ENCODE results near the gene NDUFV1. TPM values are rescaled to one million over a fixed set of nuclear protein-coding genes. Genes with fewer than 3 reads are reported as not detected.
"Not testable (repeated sequence)": the region's sequence is repeated elsewhere in the genome, so short reads cannot be mapped to it uniquely, and the experiment has no call there.

The NDUFV1 gene
- polyA plus RNA-seq, 12 donors, result 99.7 to 247 (median 131) TPM; not detected in 1

GRCh38 chr11:67584205-67584880 lies 22.4 kb upstream of the NDUFV1 start:
- peak; percentile 69 for DNase-seq

DNA sequence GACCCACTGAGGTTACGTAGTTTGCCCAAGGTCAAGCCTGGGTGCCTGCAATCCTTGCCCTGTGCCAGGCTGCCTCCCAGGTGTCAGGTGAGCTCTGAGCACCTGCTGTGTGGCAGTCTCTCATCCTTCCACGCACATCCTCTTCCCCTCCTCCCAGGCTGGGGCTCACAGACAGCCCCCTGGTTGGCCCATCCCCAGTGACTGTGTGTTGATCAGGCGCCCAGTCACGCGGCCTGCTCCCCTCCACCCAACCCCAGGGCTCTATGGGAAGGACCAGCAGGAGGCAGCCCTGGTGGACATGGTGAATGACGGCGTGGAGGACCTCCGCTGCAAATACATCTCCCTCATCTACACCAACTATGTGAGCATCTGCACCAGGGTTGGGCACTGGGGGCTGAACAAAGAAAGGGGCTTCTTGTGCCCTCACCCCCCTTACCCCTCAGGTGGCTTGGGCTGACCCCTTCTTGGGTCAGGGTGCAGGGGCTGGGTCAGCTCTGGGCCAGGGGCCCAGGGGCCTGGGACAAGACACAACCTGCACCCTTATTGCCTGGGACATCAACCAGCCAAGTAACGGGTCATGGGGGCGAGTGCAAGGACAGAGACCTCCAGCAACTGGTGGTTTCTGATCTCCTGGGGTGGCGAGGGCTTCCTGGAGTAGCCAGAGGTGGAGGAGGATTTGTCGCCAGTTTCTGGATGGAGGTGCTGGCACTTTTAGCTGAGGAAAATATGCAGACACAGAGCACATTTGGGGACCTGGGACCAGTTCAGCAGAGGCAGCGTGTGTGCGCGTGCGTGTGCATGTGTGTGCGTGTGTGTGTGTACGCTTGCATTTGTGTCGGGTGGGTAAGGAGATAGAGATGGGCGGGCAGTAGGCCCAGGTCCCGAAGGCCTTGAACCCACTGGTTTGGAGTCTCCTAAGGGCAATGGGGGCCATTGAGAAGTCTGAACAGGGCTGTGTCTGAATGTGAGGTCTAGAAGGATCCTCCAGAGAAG lies 21.6 kb upstream of the NDUFV1 start:
- no peak for DNase-seq

DNA sequence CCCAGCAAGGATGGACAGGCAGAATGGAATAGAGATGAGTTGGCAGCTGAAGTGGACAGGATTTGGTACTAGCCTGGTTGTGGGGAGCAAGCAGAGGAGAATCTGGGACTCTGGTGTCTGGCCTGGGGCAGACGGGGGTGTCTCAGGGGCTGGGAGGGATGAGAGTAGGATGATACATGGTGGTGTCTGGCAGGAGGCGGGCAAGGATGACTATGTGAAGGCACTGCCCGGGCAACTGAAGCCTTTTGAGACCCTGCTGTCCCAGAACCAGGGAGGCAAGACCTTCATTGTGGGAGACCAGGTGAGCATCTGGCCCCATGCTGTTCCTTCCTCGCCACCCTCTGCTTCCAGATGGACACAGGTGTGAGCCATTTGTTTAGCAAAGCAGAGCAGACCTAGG lies 20.8 kb upstream of the NDUFV1 start:
- DNase-seq, result no peak

- no peak for DNase-seq
These were observed 20.0 kb upstream of the NDUFV1 start for GRCh38 chr11:67586568-67587250.

DNA sequence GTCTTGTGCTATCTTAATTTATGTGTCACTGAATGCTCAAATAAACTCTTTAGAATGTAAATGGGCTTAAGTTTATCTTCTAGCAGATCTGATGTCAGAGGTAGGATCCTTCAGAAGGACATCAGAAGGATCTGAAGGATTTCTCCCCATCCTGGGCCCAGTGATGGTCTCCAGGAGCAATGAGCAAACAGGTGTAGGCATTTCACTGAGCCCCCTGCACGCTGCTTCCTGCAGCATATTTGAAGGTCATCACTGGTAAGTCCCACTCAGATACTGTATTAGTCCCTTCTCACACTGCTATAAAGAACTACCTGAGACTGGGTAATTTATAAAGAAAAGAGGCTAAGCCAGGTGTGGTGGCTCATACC lies 18.6 kb upstream of the NDUFV1 start:
- DNase-seq, result no peak

DNA sequence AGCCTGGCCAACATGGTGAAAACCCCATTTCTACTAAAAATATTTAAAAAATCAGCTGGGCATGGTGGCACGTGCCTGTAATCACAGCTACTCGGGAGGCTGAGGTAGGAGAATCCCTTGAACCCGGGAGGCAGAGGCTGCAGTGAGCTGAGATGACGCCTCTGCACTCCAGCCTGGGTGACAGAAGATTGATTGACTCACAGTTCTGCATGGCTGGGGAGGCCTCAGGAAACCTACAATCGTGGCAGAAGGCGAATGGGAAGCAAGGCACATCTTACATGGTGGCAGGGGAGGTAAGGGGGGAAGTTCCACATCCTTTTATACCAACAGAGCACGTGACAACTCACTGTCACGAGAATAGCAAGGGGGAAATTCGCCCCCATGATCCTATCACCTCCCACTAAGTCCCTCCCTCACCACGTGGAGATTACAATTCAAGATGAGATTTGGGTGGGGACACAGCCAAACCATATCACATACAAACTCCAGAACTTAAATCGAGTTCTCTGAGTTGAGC lies 17.8 kb upstream of the NDUFV1 start:
- not testable (repeated sequence) for DNase-seq

GRCh38 chr11:67592880-67593564 lies 13.7 kb upstream of the NDUFV1 start:
- DNase-seq, result no peak

DNA sequence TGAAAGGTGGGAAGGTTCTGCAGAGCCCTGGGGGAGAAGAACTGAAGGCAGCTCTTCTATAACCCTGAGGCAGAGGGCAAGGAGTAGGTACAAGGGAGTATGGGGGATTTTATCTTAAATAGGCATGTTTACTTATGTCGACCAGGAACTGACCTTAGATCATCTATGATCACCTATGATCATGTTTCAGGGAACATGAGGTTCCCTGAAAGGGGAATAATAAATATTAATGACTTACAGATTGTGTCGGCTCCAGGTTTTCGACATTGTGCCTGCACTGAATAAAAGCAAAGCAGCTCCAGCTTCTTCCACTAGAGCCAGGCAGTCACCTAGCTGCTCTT lies 13.2 kb upstream of the NDUFV1 start:
- DNase-seq, result no peak

GRCh38 chr11:67594480-67594879 lies 12.3 kb upstream of the NDUFV1 start:
- DNase-seq, result no peak

DNA sequence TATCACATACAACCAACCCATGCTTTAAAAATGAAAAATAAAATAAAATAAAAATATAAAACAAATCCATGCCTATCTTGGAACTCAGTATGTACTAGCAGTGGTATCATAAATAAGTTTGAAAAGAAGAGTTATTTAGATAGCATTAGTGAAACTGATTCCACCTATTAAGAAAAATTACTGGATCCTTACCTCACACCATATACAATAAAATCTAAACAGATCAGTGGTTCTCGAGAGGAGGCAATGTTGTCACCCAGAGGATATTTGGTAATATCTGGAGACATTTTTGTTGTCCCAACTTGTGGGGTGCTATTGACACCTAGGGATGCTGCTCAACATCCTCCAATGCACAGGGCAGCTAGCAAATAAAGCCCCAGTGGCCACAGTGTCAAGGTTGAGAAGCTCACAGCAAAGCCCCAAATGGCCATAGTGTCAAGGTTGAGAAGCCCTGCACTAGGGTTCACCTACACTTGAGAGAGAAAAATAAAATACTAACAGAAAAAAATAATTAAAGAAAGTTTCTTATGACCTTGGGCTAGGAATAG lies 9.9 kb upstream of the NDUFV1 start:
- DNase-seq, result no peak

DNA sequence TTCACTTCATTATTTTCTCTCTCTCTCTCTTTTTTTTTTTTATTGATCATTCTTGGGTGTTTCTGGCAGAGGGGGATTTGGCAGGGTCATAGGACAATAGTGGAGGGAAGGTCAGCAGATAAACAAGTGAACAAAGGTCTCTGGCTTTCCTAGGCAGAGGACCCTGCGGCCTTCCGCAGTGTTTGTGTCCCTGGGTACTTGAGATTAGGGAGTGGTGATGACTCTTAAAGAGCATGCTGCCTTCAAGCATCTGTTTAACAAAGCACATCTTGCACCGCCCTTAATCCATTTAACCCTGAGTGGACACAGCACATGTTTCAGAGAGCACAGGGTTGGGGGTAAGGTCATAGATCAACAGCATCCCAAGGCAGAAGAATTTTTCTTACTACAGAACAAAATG lies 9.3 kb upstream of the NDUFV1 start:
- DNase-seq, result not testable (repeated sequence)

GRCh38 chr11:67597963-67598362 lies 8.8 kb upstream of the NDUFV1 start:
- not testable (repeated sequence) for DNase-seq

GRCh38 chr11:67599149-67599548 lies 7.6 kb upstream of the NDUFV1 start:
- no peak for DNase-seq

- DNase-seq, result no peak
These were observed 6.3 kb upstream of the NDUFV1 start for GRCh38 chr11:67600324-67601029.

DNA sequence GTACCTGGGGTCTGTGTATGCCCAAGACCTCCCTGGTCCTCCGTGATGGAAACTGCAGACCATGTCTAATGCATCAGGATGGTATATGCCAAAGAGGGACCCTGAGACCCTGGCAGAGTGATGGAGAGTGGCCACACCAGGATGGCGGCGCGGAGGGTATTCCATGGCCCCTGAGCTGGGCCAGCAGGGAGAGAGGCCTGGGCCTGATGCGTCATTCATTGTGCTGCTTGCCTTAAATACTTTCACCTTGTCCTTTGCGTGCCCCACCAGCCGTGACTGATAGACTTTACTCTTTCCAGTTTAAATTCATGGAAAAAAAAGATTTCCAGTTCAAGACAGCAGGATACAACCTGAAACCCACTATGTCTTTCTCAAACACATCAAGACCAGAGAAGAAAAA lies 5.6 kb upstream of the NDUFV1 start:
- DNase-seq, result no peak

DNA sequence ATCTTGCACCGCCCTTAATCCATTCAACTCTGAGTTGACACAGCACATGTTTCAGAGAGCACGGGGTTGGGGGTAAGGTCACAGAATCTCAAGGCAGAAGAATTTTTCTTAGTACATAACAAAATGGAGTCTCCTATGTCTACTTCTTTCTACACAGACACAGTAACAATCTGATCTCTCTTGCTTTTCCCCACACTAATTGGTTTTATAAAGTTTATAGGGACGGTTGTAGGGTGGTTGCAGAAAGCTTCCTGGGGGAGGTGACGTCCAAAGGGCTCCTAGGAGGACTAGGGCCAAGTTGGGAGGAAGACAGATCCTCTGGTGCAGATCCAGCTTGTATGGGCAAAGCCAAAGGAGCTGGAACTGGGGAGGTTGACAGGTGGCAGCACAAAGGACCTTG lies 2.6 kb upstream of the NDUFV1 start:
- not testable (repeated sequence) for DNase-seq

- DNase-seq, result no peak
These were observed 1.9 kb upstream of the NDUFV1 start for GRCh38 chr11:67604815-67605214.

DNA sequence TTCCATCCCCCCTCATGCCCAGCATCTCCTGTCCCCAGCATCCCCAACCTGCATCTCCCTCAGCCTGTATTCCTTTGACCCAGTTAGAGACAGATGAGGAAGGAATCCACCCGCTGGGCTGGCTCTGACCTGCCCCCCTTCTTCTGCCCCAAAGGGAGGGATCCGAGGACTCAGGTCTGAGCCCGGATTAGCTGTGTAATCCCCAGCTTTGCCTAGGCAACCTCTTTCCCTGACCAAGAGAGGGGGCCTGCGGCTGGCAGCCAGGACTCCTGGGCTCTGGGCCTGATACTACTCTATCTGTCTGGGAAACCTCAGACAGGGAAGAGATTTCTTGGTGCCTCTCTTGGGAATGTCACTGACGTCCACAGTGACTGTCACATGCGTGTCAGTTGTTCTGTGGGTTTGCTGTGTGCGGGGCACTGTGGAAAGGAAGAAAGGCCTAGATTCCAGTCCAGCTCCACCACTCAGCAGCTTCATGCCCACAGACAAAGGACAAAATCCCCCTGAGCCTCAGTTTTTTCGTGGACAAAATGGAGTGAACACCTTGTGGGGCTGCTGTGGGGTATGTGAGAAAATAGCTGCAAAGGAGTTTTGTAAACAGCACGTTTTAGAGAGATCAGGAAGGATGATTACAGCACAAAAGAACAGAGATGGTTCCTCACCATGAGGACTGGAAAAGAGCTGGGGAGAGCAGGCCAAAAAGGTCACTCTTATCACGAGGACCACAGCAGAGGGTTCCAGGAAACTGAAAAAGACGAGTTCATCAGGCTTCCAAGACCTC lies 1.3 kb upstream of the NDUFV1 start:
- DNase-seq, result no peak

GRCh38 chr11:67606093-67606491 lies 644 bp upstream of the NDUFV1 start:
- DNase-seq, result no peak

- no peak for DNase-seq
These were observed 771 bp downstream of the NDUFV1 start for GRCh38 chr11:67607507-67607906.

All from muscle of arm (tissue), 12 donors.